HL-60 (cell line): ENCODE data around the gene SBNO2.

Experiments
- DNase-seq, 2 experiments: peaks; one replicate each; pipeline ENCODE4 v3.0.0-alpha.2; 2010 to 2020; ENCODE audit warnings: low read depth in 1 of 2, low spot score in 1 of 2
- H3K27ac ChIP-seq: fragments of 250-450 bp; sonication (Bioruptor Pico); replicated peaks from 2 replicates; pipeline ENCODE4 v1.5.1; 2020; ENCODE audit warnings: mild to moderate bottlenecking, moderate library complexity
- H3K27me3 ChIP-seq: fragments of 250-450 bp; sonication (Bioruptor Pico); 2 replicates; pipeline ENCODE4 v1.5.1; 2021; ENCODE audit warnings: mild to moderate bottlenecking, moderate library complexity; ENCODE audit not compliant: insufficient read depth, poor library complexity, severe bottlenecking
- H3K4me3 ChIP-seq: replicated peaks from 2 replicates; pipeline ENCODE4 v1.5.1; 2011; ENCODE audit warnings: mild to moderate bottlenecking, control low read depth, low read length; ENCODE audit not compliant: insufficient read depth
- GABPA ChIP-seq: IDR thresholded peaks from 2 replicates; pipeline ENCODE4 v1.6.1; 2012; ENCODE audit warnings: low read depth
- POLR2AphosphoS5 ChIP-seq: IDR thresholded peaks from 2 replicates; pipeline ENCODE4 v1.6.1; 2012; ENCODE audit warnings: low read depth
- REST ChIP-seq: IDR thresholded peaks from 2 replicates; pipeline ENCODE4 v1.6.1; 2012; ENCODE audit warnings: low read depth; ENCODE audit not compliant: insufficient replicate concordance
- SPI1 ChIP-seq: IDR thresholded peaks from 2 replicates; pipeline ENCODE4 v1.6.1; 2012; ENCODE audit warnings: low read depth, mild to moderate bottlenecking, borderline replicate concordance
- TF ChIP-seq, protein P1 (sequence below): IDR thresholded peaks from one replicate; pipeline ENCODE4 v1.5.1; 2011; ENCODE audit warnings: low read length, control low read depth, inconsistent platforms; ENCODE audit not compliant: insufficient read depth

The SBNO2 gene

GRCh38 chr19:1101337-1101698 is 72.8 kb downstream of the SBNO2 start:
- DNase-seq = peak in 1 of 2 experiments; percentile 78
- TF ChIP-seq SPI1 (peak; percentile 31; the same call in 1 of the 2 replicates), POLR2AphosphoS5 (no peak), REST (no peak)
- H3K27me3 ChIP-seq = no peaks in the 10 kb centered on the region
- peak overlapping the region; percentile 15; the same call in 1 of the 2 replicates for H3K4me3 ChIP-seq
- H3K27ac ChIP-seq = peak overlapping the region; percentile 77

GRCh38 chr19:1098177-1099051 is 75.7 kb downstream of the SBNO2 start:
- no peak for DNase-seq
- TF ChIP-seq POLR2AphosphoS5 (no peak), SPI1 (no peak), REST (no peak), GABPA (no peak)
- TF ChIP-seq, protein P1, sequence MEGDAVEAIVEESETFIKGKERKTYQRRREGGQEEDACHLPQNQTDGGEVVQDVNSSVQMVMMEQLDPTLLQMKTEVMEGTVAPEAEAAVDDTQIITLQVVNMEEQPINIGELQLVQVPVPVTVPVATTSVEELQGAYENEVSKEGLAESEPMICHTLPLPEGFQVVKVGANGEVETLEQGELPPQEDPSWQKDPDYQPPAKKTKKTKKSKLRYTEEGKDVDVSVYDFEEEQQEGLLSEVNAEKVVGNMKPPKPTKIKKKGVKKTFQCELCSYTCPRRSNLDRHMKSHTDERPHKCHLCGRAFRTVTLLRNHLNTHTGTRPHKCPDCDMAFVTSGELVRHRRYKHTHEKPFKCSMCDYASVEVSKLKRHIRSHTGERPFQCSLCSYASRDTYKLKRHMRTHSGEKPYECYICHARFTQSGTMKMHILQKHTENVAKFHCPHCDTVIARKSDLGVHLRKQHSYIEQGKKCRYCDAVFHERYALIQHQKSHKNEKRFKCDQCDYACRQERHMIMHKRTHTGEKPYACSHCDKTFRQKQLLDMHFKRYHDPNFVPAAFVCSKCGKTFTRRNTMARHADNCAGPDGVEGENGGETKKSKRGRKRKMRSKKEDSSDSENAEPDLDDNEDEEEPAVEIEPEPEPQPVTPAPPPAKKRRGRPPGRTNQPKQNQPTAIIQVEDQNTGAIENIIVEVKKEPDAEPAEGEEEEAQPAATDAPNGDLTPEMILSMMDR = no peak
- Histone ChIP-seq H3K27ac (peak overlapping the region; percentile 64), H3K27me3 (no peaks in the 10 kb centered on the region), H3K4me3 (no peak overlapping the region)

GRCh38 chr19:1097810-1098176 is 76.3 kb downstream of the SBNO2 start:
- peak in 1 of 2 experiments; percentile 60 for DNase-seq
- H3K27ac ChIP-seq = peak overlapping the region; percentile 64
- TF ChIP-seq GABPA (no peak), REST (no peak), SPI1 (no peak), POLR2AphosphoS5 (no peak)
- TF ChIP-seq, protein P1 = no peak
- no peak overlapping the region for H3K4me3 ChIP-seq
- H3K27me3 ChIP-seq = no peaks in the 10 kb centered on the region
